DND-41 (cell line): ENCODE data around the gene KCNIP2.

Experiments used
- ATAC-seq: fragments of 200-7000 bp; cut with Tn5 transposase; 3 replicates; pipeline ENCODE4 v1.9.1; 2021; ENCODE audit warnings: low read depth; ENCODE audit not compliant: insufficient read depth
- DNase-seq: peaks from one replicate; pipeline ENCODE4 v3.0.0-alpha.2; 2020
- H2AFZ ChIP-seq: 2 replicates; pipeline ENCODE4 v1.6.0; 2012; ENCODE audit warnings: low read depth, low read length
- H3K27ac ChIP-seq: 2 replicates; pipeline ENCODE4 v1.5.1; 2012; ENCODE audit warnings: low read length, inconsistent platforms
- H3K27me3 ChIP-seq: fragments of 200-600 bp; sonication (generic); 2 replicates; pipeline ENCODE4 v1.6.0; 2012; ENCODE audit warnings: low read length, mild to moderate bottlenecking, inconsistent platforms; ENCODE audit not compliant: insufficient read depth, poor library complexity
- H3K36me3 ChIP-seq: 2 replicates; pipeline ENCODE4 v1.5.1; 2012; ENCODE audit warnings: low read length, inconsistent platforms; ENCODE audit not compliant: insufficient read depth
- H3K4me1 ChIP-seq: 2 replicates; pipeline ENCODE4 v1.5.1; 2012; ENCODE audit warnings: mild to moderate bottlenecking, low read length; ENCODE audit not compliant: insufficient read depth
- H3K4me2 ChIP-seq: 2 replicates; pipeline ENCODE4 v1.6.0; 2012; ENCODE audit warnings: mild to moderate bottlenecking, moderate library complexity, low read length, inconsistent platforms; ENCODE audit not compliant: insufficient read depth
- H3K4me3 ChIP-seq, 2 experiments: fragments of 200-600 bp in 1 of 2; shearing (Covaris generic) in 1 of 2; 2 replicates each; pipeline ENCODE4 v1.5.1; 2012 to 2016; ENCODE audit warnings: inconsistent platforms in 2 of 2, low read length in 2 of 2, mild to moderate bottlenecking in 2 of 2, low read depth in 1 of 2, moderate library complexity in 1 of 2
- H3K79me2 ChIP-seq: 2 replicates; pipeline ENCODE4 v1.6.0; 2012; ENCODE audit warnings: low read length, inconsistent platforms; ENCODE audit not compliant: insufficient read depth
- H3K9ac ChIP-seq: 2 replicates; pipeline ENCODE4 v1.6.0; 2012; ENCODE audit warnings: low read depth, mild to moderate bottlenecking, inconsistent platforms, low read length, moderate library complexity
- H3K9me3 ChIP-seq: 2 replicates; pipeline ENCODE4 v1.5.1; 2012; ENCODE audit warnings: low read length, moderate library complexity, mild to moderate bottlenecking, inconsistent platforms; ENCODE audit not compliant: insufficient read depth, severe bottlenecking
- H4K20me1 ChIP-seq: 2 replicates; pipeline ENCODE4 v1.6.0; 2012; ENCODE audit warnings: low read length; ENCODE audit not compliant: insufficient read depth
- CTCF ChIP-seq: IDR thresholded peaks from 2 replicates; pipeline ENCODE4 v1.5.1; 2012; ENCODE audit warnings: borderline replicate concordance, low read length, moderate library complexity, mild to moderate bottlenecking; ENCODE audit not compliant: poor library complexity, severe bottlenecking; ENCODE audit errors: extremely low read depth
- EZH2 ChIP-seq: IDR thresholded peaks from 3 replicates; pipeline ENCODE4 v1.6.1; 2012; ENCODE audit warnings: borderline replicate concordance, low read depth, mild to moderate bottlenecking, moderate library complexity, low read length, inconsistent platforms; ENCODE audit not compliant: severe bottlenecking

Gene KCNIP2

DNA sequence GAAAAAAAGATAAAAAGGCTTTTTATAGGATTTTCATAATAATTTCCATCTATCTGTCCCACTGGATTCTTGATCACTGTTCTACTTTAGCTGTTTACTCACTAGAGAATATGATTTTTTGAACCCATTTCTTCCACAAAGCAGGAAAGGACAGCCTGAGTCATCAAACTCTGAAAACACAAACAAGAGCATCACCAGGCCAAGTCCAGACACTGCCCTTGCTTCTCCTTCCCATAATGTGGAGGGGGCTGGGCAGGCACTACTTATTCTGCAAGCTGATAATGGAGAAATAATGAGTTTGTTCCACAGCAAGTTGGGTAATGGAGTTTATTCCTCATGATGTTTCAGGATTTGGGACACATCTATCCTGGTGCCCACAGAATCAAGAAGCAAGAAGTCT is 13.0 kb upstream of the KCNIP2 start:
- Histone ChIP-seq H3K4me1 (no peaks in the 10 kb centered on the region), H3K9ac (no peak overlapping the region), H3K36me3 (no peaks in the 10 kb centered on the region), H3K4me2 (no peak overlapping the region), H3K27ac (no peak overlapping the region), H4K20me1 (peaks cover 5% of the 10 kb centered on the region; the same call in 1 of the 2 replicates), H3K79me2 (no peaks in the 10 kb centered on the region; the same call in 1 of the 2 replicates), H2AFZ (no peak overlapping the region), H3K4me3 (no peak overlapping the region), H3K9me3 (peaks cover 9% of the 10 kb centered on the region), H3K27me3 (no peaks in the 10 kb centered on the region)
- DNase-seq (no peak), ATAC-seq (no peak)
- TF ChIP-seq EZH2 (no peak), CTCF (no peak)

DNA sequence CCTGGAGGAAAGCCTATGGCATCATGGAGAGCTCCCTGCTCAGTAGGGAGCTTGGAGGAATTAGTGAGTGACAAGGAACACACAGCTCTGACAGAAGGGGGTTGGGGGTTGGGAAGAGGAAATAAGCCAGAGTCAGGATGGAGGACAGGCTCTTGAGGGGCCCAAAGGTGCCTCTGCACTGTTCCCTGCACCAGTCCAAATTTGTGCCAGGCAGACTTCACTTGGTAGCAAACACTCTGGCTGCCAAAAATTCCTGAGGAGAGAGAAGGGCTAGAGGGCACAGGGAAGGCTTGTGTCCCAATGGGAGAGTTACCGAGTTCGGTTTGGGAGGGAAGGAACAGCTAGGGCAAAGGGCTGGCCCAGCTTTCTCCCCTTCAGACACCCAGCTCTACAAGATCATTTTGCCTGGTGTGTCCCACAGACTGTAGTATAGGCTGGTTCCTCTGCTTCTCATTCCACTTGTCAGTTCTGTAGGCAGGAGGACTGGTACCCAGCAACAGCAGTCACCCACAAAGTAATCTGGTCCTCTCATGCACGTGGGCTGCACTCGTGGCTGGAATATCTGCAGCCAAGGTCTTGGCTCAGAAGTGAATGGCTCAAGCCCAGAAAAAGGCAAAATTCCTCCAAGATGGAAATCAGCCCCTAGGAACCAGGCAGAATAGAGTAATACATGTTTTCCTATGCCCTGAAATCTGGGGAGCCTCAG is 8.0 kb upstream of the KCNIP2 start:
- H3K27ac ChIP-seq: no peak overlapping the region
- H3K79me2 ChIP-seq: no peaks in the 10 kb centered on the region; the same call in 1 of the 2 replicates
- peaks cover 14% of the 10 kb centered on the region; the same call in 1 of the 2 replicates for H4K20me1 ChIP-seq
- H3K4me2 ChIP-seq: no peak overlapping the region
- no peak overlapping the region for H2AFZ ChIP-seq
- H3K9me3 ChIP-seq: no peaks in the 10 kb centered on the region
- no peak for DNase-seq
- peaks cover 12% of the 10 kb centered on the region for H3K36me3 ChIP-seq
- H3K4me3 ChIP-seq: no peak overlapping the region
- TF ChIP-seq EZH2 (no peak), CTCF (no peak)
- ATAC-seq: no peak
- no peaks in the 10 kb centered on the region for H3K4me1 ChIP-seq
- no peaks in the 10 kb centered on the region for H3K27me3 ChIP-seq
- no peak overlapping the region for H3K9ac ChIP-seq

- no peaks in the 10 kb centered on the region for H3K79me2 ChIP-seq
- peaks cover 12% of the 10 kb centered on the region for H3K36me3 ChIP-seq
- ATAC-seq (no peak), DNase-seq (no peak)
- no peaks in the 10 kb centered on the region for H3K27me3 ChIP-seq
- TF ChIP-seq EZH2 (no peak), CTCF (no peak)
- peaks cover 14% of the 10 kb centered on the region; the same call in 1 of the 2 replicates for H4K20me1 ChIP-seq
- H3K4me2 ChIP-seq: no peak overlapping the region
- H3K9ac ChIP-seq: no peak overlapping the region
- no peaks in the 10 kb centered on the region for H3K4me1 ChIP-seq
- H2AFZ ChIP-seq: no peak overlapping the region
- no peaks in the 10 kb centered on the region for H3K9me3 ChIP-seq
- H3K4me3 ChIP-seq: no peak overlapping the region
- no peak overlapping the region for H3K27ac ChIP-seq
These were observed 7.1 kb upstream of the KCNIP2 start for GRCh38 chr10:101850749-101851148.
